Measurements from ENCODE around the gene CFAP99.

Gene CFAP99

GRCh38 chr4:2383760-2384159 is 35.0 kb upstream of the CFAP99 start:
- Histone ChIP-seq H3K4me1 (ENCODE audit: control insufficient read depth, low read length) (no peaks in the 10 kb centered on the region), H3K4me2 (ENCODE audit: low read length) (no peak overlapping the region), H3K79me2 (ENCODE audit: control insufficient read depth, low read length) (no peaks in the 10 kb centered on the region), H3F3A (ENCODE audit: control insufficient read depth, insufficient read depth) (no peaks in the 10 kb centered on the region), H3K36me3 (ENCODE audit: control insufficient read depth, low read length) (no peaks in the 10 kb centered on the region), H3K9me3 (ENCODE audit: control insufficient read depth, insufficient read depth, low read length) (no peaks in the 10 kb centered on the region), H3K27me3 (ENCODE audit: control insufficient read depth, low read length) (peaks cover 17% of the 10 kb centered on the region; the same call in 1 of the 2 replicates), H4K20me1 (ENCODE audit: control insufficient read depth, insufficient read depth, low read depth, low read length) (no peaks in the 10 kb centered on the region), H3K4me3 (ENCODE audit: low read length) (no peak overlapping the region), H3K27ac (ENCODE audit: low read depth, low read length) (no peak overlapping the region), H3K9me2 (replicated peaks; ENCODE audit: control insufficient read depth, low read length) (no peaks in the 10 kb centered on the region)
- no peak for TF ChIP-seq CTCF (IDR thresholded peaks at IDR 0.05; ENCODE audit: low read depth, low read length, poor library complexity, severe bottlenecking)

GRCh38 chr4:2384245-2384644 is 34.5 kb upstream of the CFAP99 start:
- no peaks in the 10 kb centered on the region for H3K4me1 ChIP-seq (ENCODE audit: control insufficient read depth, low read length)
- H3K9me3 ChIP-seq (ENCODE audit: control insufficient read depth, insufficient read depth, low read length), result no peaks in the 10 kb centered on the region
- H3K36me3 ChIP-seq (ENCODE audit: control insufficient read depth, low read length), result no peaks in the 10 kb centered on the region
- H3K4me3 ChIP-seq (ENCODE audit: low read length), result no peak overlapping the region
- H3K4me2 ChIP-seq (ENCODE audit: low read length), result no peak overlapping the region
- TF ChIP-seq CTCF (IDR thresholded peaks at IDR 0.05; ENCODE audit: low read depth, low read length, poor library complexity, severe bottlenecking), result no peak
- H3K79me2 ChIP-seq (ENCODE audit: control insufficient read depth, low read length), result no peaks in the 10 kb centered on the region
- H3K27me3 ChIP-seq (ENCODE audit: control insufficient read depth, low read length), result peaks cover 13% of the 10 kb centered on the region; the same call in 1 of the 2 replicates
- H3F3A ChIP-seq (ENCODE audit: control insufficient read depth, insufficient read depth), result no peaks in the 10 kb centered on the region
- H4K20me1 ChIP-seq (ENCODE audit: control insufficient read depth, insufficient read depth, low read depth, low read length), result no peaks in the 10 kb centered on the region
- H3K9me2 ChIP-seq (replicated peaks; ENCODE audit: control insufficient read depth, low read length), result no peaks in the 10 kb centered on the region
- H3K27ac ChIP-seq (ENCODE audit: low read depth, low read length), result no peak overlapping the region

DNA sequence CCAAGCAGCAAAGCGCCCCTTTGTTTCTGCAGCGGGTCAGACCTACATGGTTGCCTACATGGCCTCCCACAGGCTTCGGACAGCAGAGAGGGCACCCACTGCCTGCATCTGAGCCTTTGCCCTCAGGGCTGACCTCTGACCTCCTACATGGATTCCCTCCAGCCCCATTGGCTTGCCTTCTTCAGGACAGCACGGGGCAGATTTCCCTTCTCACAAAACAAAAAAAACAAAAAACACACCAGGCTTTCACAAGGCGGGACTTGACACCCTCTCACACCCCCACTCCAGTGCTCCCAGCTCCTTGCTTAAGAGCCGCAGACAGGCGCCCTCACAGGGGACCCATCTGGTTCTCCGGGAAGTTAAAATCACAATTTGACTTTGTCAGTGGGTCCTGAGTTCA is 33.2 kb upstream of the CFAP99 start:
- Histone ChIP-seq H3K36me3 (ENCODE audit: control insufficient read depth, low read length) (no peaks in the 10 kb centered on the region), H3K9me2 (replicated peaks; ENCODE audit: control insufficient read depth, low read length) (no peaks in the 10 kb centered on the region), H3K4me2 (ENCODE audit: low read length) (no peak overlapping the region), H3K4me1 (ENCODE audit: control insufficient read depth, low read length) (no peaks in the 10 kb centered on the region), H3K79me2 (ENCODE audit: control insufficient read depth, low read length) (no peaks in the 10 kb centered on the region), H3K9me3 (ENCODE audit: control insufficient read depth, insufficient read depth, low read length) (no peaks in the 10 kb centered on the region), H3K27me3 (ENCODE audit: control insufficient read depth, low read length) (peaks cover 12% of the 10 kb centered on the region; the same call in 1 of the 2 replicates), H4K20me1 (ENCODE audit: control insufficient read depth, insufficient read depth, low read depth, low read length) (no peaks in the 10 kb centered on the region), H3K4me3 (ENCODE audit: low read length) (no peak overlapping the region), H3K27ac (ENCODE audit: low read depth, low read length) (no peak overlapping the region), H3F3A (ENCODE audit: control insufficient read depth, insufficient read depth) (no peaks in the 10 kb centered on the region)
- no peak for TF ChIP-seq CTCF (IDR thresholded peaks at IDR 0.05; ENCODE audit: low read depth, low read length, poor library complexity, severe bottlenecking)
- TF ChIP-seq EZH2phosphoT487 (IDR thresholded peaks at IDR 0.05; ENCODE audit: borderline replicate concordance, low read length), result no peak

GRCh38 chr4:2386717-2387116 is 32.0 kb upstream of the CFAP99 start:
- no peaks in the 10 kb centered on the region for H3K79me2 ChIP-seq (ENCODE audit: control insufficient read depth, low read length)
- no peaks in the 10 kb centered on the region for H3K9me2 ChIP-seq (replicated peaks; ENCODE audit: control insufficient read depth, low read length)
- H3K4me3 ChIP-seq (ENCODE audit: low read length), result no peak overlapping the region
- H3K9me3 ChIP-seq (ENCODE audit: control insufficient read depth, insufficient read depth, low read length), result no peaks in the 10 kb centered on the region
- peaks cover 20% of the 10 kb centered on the region for H3K27me3 ChIP-seq (ENCODE audit: control insufficient read depth, low read length)
- H4K20me1 ChIP-seq (ENCODE audit: control insufficient read depth, insufficient read depth, low read depth, low read length), result no peaks in the 10 kb centered on the region
- TF ChIP-seq EZH2phosphoT487 (IDR thresholded peaks at IDR 0.05; ENCODE audit: borderline replicate concordance, low read length) (no peak), CTCF (IDR thresholded peaks at IDR 0.05; ENCODE audit: low read depth, low read length, poor library complexity, severe bottlenecking) (no peak)
- H3K4me1 ChIP-seq (ENCODE audit: control insufficient read depth, low read length), result no peaks in the 10 kb centered on the region
- no peak overlapping the region for H3K27ac ChIP-seq (ENCODE audit: low read depth, low read length)
- no peaks in the 10 kb centered on the region for H3F3A ChIP-seq (ENCODE audit: control insufficient read depth, insufficient read depth)
- no peaks in the 10 kb centered on the region for H3K36me3 ChIP-seq (ENCODE audit: control insufficient read depth, low read length)
- H3K4me2 ChIP-seq (ENCODE audit: low read length), result no peak overlapping the region
